Measurements from ENCODE around the gene SIL1.

SIL1 gene

GRCh38 chr5:138943599-138944173, 254.5 kb downstream of the SIL1 start:
- no peaks in the 10 kb centered on the region for H3K9me3 ChIP-seq
- TF ChIP-seq CTCF (IDR thresholded peaks at IDR 0.05), result no peak
- no peaks in the 10 kb centered on the region for H3K27me3 ChIP-seq
- peaks cover 33% of the 10 kb centered on the region for H3K36me3 ChIP-seq
- H3K27ac ChIP-seq, result no peak overlapping the region
- H3K4me1 ChIP-seq (ENCODE audit: control insufficient read depth in 1 of 2, insufficient read depth in 1 of 2, low read depth in 1 of 2, low read length in 1 of 2), result no peaks in the 10 kb centered on the region
- H3K4me3 ChIP-seq (ENCODE audit: low read depth in 1 of 2, low read length in 1 of 2), result no peak overlapping the region

- H3K27me3 ChIP-seq, result no peaks in the 10 kb centered on the region
- no peak overlapping the region for H3K4me3 ChIP-seq (ENCODE audit: low read depth in 1 of 2, low read length in 1 of 2)
- peaks cover 26% of the 10 kb centered on the region for H3K36me3 ChIP-seq
- TF ChIP-seq CTCF (IDR thresholded peaks at IDR 0.05), result no peak
- H3K27ac ChIP-seq, result no peak overlapping the region
- no peaks in the 10 kb centered on the region for H3K9me3 ChIP-seq
- H3K4me1 ChIP-seq (ENCODE audit: control insufficient read depth in 1 of 2, insufficient read depth in 1 of 2, low read depth in 1 of 2, low read length in 1 of 2), result no peaks in the 10 kb centered on the region
Measured at GRCh38 chr5:138942861-138943260, 255.3 kb downstream of the SIL1 start.

GRCh38 chr5:138942066-138942465, 256.1 kb downstream of the SIL1 start:
- Histone ChIP-seq H3K36me3 (peaks cover 18% of the 10 kb centered on the region), H3K4me3 (ENCODE audit: low read depth in 1 of 2, low read length in 1 of 2) (no peak overlapping the region), H3K9me3 (no peaks in the 10 kb centered on the region), H3K27me3 (no peaks in the 10 kb centered on the region), H3K4me1 (ENCODE audit: control insufficient read depth in 1 of 2, insufficient read depth in 1 of 2, low read depth in 1 of 2, low read length in 1 of 2) (no peaks in the 10 kb centered on the region), H3K27ac (no peak overlapping the region)
- no peak for TF ChIP-seq CTCF (IDR thresholded peaks at IDR 0.05)

- H3K9me3 ChIP-seq, result no peaks in the 10 kb centered on the region
- TF ChIP-seq CTCF (IDR thresholded peaks at IDR 0.05), result no peak
- no peak overlapping the region for H3K4me3 ChIP-seq (ENCODE audit: low read depth in 1 of 2, low read length in 1 of 2)
- no peaks in the 10 kb centered on the region for H3K4me1 ChIP-seq (ENCODE audit: control insufficient read depth in 1 of 2, insufficient read depth in 1 of 2, low read depth in 1 of 2, low read length in 1 of 2)
- no peaks in the 10 kb centered on the region for H3K27me3 ChIP-seq
- no peak overlapping the region for H3K27ac ChIP-seq
- peaks cover 21% of the 10 kb centered on the region for H3K36me3 ChIP-seq
Measured at GRCh38 chr5:138938526-138938925, 259.6 kb downstream of the SIL1 start.

GRCh38 chr5:138937392-138938387, 260.5 kb downstream of the SIL1 start:
- Histone ChIP-seq H3K27ac (no peak overlapping the region), H3K27me3 (no peaks in the 10 kb centered on the region), H3K9me3 (no peaks in the 10 kb centered on the region), H3K36me3 (peaks cover 29% of the 10 kb centered on the region), H3K4me3 (ENCODE audit: low read depth in 1 of 2, low read length in 1 of 2) (no peak overlapping the region), H3K4me1 (ENCODE audit: control insufficient read depth in 1 of 2, insufficient read depth in 1 of 2, low read depth in 1 of 2, low read length in 1 of 2) (no peaks in the 10 kb centered on the region)
- no peak for TF ChIP-seq CTCF (IDR thresholded peaks at IDR 0.05)

Measured in neutrophil (primary cell).